Prostate gland (tissue), 2 donors: ENCODE data around the gene GSTT2.
"Not testable (repeated sequence)": the region's sequence is repeated elsewhere in the genome, so short reads cannot be mapped to it uniquely, and the experiment has no call there.

Experiments used
- CTCF ChIP-seq, 4 experiments: fragments of 200-600 bp in 2 of 4; fragments of 450-650 bp in 2 of 4; sonication (generic) in 2 of 4; IDR thresholded peaks; 1 replicate in 3 of 4; 2 replicates in 1 of 4; pipeline ENCODE4 v1.5.1; 2016 to 2019; ENCODE audit warnings: antibody characterized with exemption in 4 of 4, mild to moderate bottlenecking in 2 of 4, moderate library complexity in 2 of 4
- POLR2A ChIP-seq: fragments of 450-650 bp; IDR thresholded peaks from one replicate; pipeline ENCODE4 v1.6.1; 2016; ENCODE audit warnings: antibody characterized with exemption, mild to moderate bottlenecking

- not testable (repeated sequence) for TF ChIP-seq CTCF (IDR thresholded peaks at IDR 0.05); POLR2A
These were observed 5.0 kb upstream of the GSTT2 start for GRCh38 chr22:23974836-23975352.
